PC-3 (cell line): Measurements from ENCODE around the gene APOO.

ENCODE experiments used
- CTCF ChIP-seq: fragments of 300-600 bp; sonication (generic); conservative IDR thresholded peaks from 2 replicates; pipeline ENCODE4 v1.5.1; 2017; ENCODE audit warnings: antibody characterized with exemption, low read depth, mild to moderate bottlenecking, low read length
- EZH2 ChIP-seq: fragments of 300-600 bp; sonication (generic); IDR thresholded peaks from one replicate; pipeline ENCODE4 v1.6.1; 2017; ENCODE audit warnings: antibody characterized with exemption, mild to moderate bottlenecking, low read length; ENCODE audit not compliant: unreplicated experiment
- EZH2phosphoT487 ChIP-seq: fragments of 300-600 bp; sonication (generic); IDR thresholded peaks from 2 replicates; pipeline ENCODE4 v1.6.1; 2018; ENCODE audit warnings: mild to moderate bottlenecking, antibody characterized with exemption, low read length, borderline replicate concordance

DNA sequence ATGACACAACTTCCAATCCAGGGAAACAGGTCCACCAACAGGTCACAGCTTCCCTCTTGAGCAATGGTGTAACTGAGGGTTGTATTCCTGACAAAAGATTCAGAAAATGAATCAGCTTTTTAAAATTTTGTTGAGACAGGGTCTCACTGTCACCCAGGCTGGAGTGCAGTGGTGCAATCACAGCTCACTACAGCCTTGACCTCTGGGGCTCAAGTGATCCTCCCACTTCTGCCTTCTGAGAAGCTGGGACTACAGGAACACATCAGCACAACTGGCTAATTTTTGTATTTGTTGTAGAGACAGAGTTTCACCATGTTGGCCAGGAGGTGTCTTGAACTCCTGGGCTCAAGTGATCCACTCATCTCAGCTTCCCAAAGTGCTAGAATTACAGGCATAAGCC lies 81.1 kb downstream of the APOO start:
- TF ChIP-seq CTCF (no peak), EZH2phosphoT487 (no peak), EZH2 (no peak)
